B cell (primary cell): ENCODE data around the gene ZNF423. TPM values are rescaled to one million over a fixed set of nuclear protein-coding genes. Genes with fewer than 3 reads are reported as not detected.

Source experiments
- ATAC-seq: fragments of 200-7000 bp; cut with Tn5 transposase; one replicate; pipeline ENCODE4 v1.10.0; 2021; ENCODE audit warnings: low read depth, mild to moderate bottlenecking, moderate number of reproducible peaks, moderate library complexity
- CTCF ChIA-PET: fragments of 350-600 bp; sonication (Branson Sonifier 250); formaldehyde crosslinking; loops from one replicate; lab custom pipeline; 2021; ENCODE audit warnings: antibody characterized with exemption, inconsistent platforms; lab: Charles Lee
- POLR2A ChIA-PET: fragments of 350-600 bp; sonication (Branson Sonifier 250); formaldehyde crosslinking; loops from one replicate; lab custom pipeline; 2021; ENCODE audit warnings: antibody characterized with exemption; lab: Charles Lee
- DNase-seq: peaks from one replicate; pipeline ENCODE4 v3.0.0; 2013
- H2AFZ ChIP-seq: 2 replicates; pipeline ENCODE4 v1.6.1; 2012; ENCODE audit warnings: mild to moderate bottlenecking, low read depth, low read length; ENCODE audit not compliant: insufficient read depth, poor library complexity, severe bottlenecking
- H3K27ac ChIP-seq, 2 donors: 1 replicate in 1 of 2; 2 replicates in 1 of 2; pipeline ENCODE4 v1.5.1; 2012 to 2013; ENCODE audit warnings: low read length in 2 of 2, mild to moderate bottlenecking in 2 of 2, moderate library complexity in 1 of 2
- H3K27me3 ChIP-seq, 4 experiments: fragments of 200-600 bp in 1 of 4; sonication (generic) in 1 of 4; replicated peaks in 1 of 4; 1 replicate in 2 of 4; 2 replicates in 2 of 4; pipeline versions ENCODE4 v1.6.1 to v1.7.0; 2013 to 2016; ENCODE audit warnings: low read length in 3 of 4, mild to moderate bottlenecking in 2 of 4, mixed read lengths in 1 of 4, moderate library complexity in 1 of 4; ENCODE audit not compliant: insufficient read depth in 4 of 4, control insufficient read depth in 3 of 4; ENCODE audit errors: control extremely low read depth in 1 of 4
- H3K36me3 ChIP-seq, 2 experiments: replicated peaks in 1 of 2; 1 replicate in 1 of 2; 2 replicates in 1 of 2; pipeline versions ENCODE4 v1.6.1 to v1.7.1; 2013; ENCODE audit warnings: low read length in 1 of 2; ENCODE audit not compliant: insufficient read depth in 2 of 2, control insufficient read depth in 1 of 2; ENCODE audit errors: control extremely low read depth in 1 of 2, extremely low read depth in 1 of 2
- H3K4me1 ChIP-seq, 2 donors: fragments of 200-600 bp in 1 of 2; sonication (generic) in 1 of 2; 1 replicate in 1 of 2; 2 replicates in 1 of 2; pipeline versions ENCODE4 v1.5.1 to v1.6.1; 2013 to 2017; ENCODE audit warnings: low read length in 2 of 2; ENCODE audit not compliant: control insufficient read depth in 2 of 2, insufficient read depth in 2 of 2
- H3K4me2 ChIP-seq: replicated peaks from 2 replicates; pipeline ENCODE3; 2012; ENCODE audit warnings: mild to moderate bottlenecking, low read depth, low read length; ENCODE audit not compliant: poor library complexity, severe bottlenecking
- H3K4me3 ChIP-seq, 5 experiments: fragments of 200-600 bp in 1 of 5; sonication (generic) in 1 of 5; 1 replicate in 3 of 5; 2 replicates in 2 of 5; pipeline versions ENCODE4 v1.5.1 to v1.7.0; 2011 to 2016; ENCODE audit warnings: low read length in 4 of 5, mild to moderate bottlenecking in 4 of 5, low read depth in 2 of 5, control low read depth in 1 of 5, moderate library complexity in 1 of 5; ENCODE audit not compliant: insufficient read depth in 1 of 5; ENCODE audit errors: control extremely low read depth in 1 of 5, extremely low read depth in 1 of 5
- H3K79me2 ChIP-seq: fragments of 200-600 bp; sonication (generic); one replicate; pipeline ENCODE4 v1.6.0; 2016; ENCODE audit warnings: low read length; ENCODE audit not compliant: control insufficient read depth, insufficient read depth
- H3K9ac ChIP-seq: fragments of 200-600 bp; sonication (generic); 2 replicates; pipeline ENCODE4 v1.6.1; 2017; ENCODE audit warnings: mild to moderate bottlenecking, low read length, moderate library complexity
- H3K9me3 ChIP-seq, 3 donors: one replicate each; pipeline versions ENCODE4 v1.6.1 to v1.7.1; 2013; ENCODE audit warnings: low read length in 2 of 3; ENCODE audit not compliant: control insufficient read depth in 2 of 3, insufficient read depth in 1 of 3; ENCODE audit errors: control extremely low read depth in 1 of 3
- H4K20me1 ChIP-seq: 2 replicates; pipeline ENCODE4 v1.6.0; 2012; ENCODE audit warnings: mild to moderate bottlenecking, low read length; ENCODE audit not compliant: insufficient read depth, control insufficient read depth, poor library complexity, severe bottlenecking
- H3K27ac Mint-ChIP-seq: one replicate; pipeline ENCODE4 v1.8.0; 2021; ENCODE audit warnings: mixed read lengths
- H3K27me3 Mint-ChIP-seq: one replicate; pipeline ENCODE4 v1.8.0; 2021; ENCODE audit warnings: mixed read lengths
- H3K4me1 Mint-ChIP-seq: one replicate; pipeline ENCODE4 v1.8.0; 2021; ENCODE audit warnings: mixed read lengths
- H3K4me3 Mint-ChIP-seq: one replicate; pipeline ENCODE4 v1.8.0; 2021; ENCODE audit warnings: mixed read lengths
- H3K9me3 Mint-ChIP-seq: one replicate; pipeline ENCODE4 v1.8.0; 2022; ENCODE audit warnings: mixed read lengths; ENCODE audit not compliant: insufficient read depth
- CTCF ChIP-seq: fragments of 200-600 bp; IDR thresholded peaks from one replicate; pipeline ENCODE4 v1.8.0; 2022; ENCODE audit warnings: antibody characterized with exemption, mild to moderate bottlenecking
- EZH2 ChIP-seq: IDR thresholded peaks from 2 replicates; pipeline ENCODE4 v1.6.1; 2012; ENCODE audit warnings: borderline replicate concordance, low read depth, mild to moderate bottlenecking, moderate library complexity, low read length; ENCODE audit not compliant: insufficient read depth, poor library complexity, severe bottlenecking
- WGBS: methylation state at CpG from one replicate; pipeline ENCODE4 v1.1.5; 2013; ENCODE audit warnings: missing lambda C conversion rate; ENCODE audit not compliant: insufficient coverage; 5-methylcytosine and 5-hydroxymethylcytosine counted together
- intact Hi-C: fragments of 100-400 bp; cut with micrococcal nuclease; formaldehyde crosslinking; loops from one replicate; pipeline ENCODE4 v1.10.0; 2022
- polyA plus RNA-seq: library from polyadenylated mRNA; depleted of rRNA; stranded (reverse); fragments of >200 nt; gene quantifications from 2 replicates; pipeline ENCODE4 v1.2.3, GENCODE V29; 2012
- total RNA-seq, 2 donors: library from RNA; stranded (reverse); fragments of 120-200 nt in 1 of 2; gene quantifications; 1 replicate in 1 of 2; 2 replicates in 1 of 2; pipeline versions ENCODE4 v1.2.3 to v1.2.4, GENCODE V29; 2013 to 2022

Gene ZNF423
- total and polyA plus RNA-seq, 2 donors (not counting 1 experiment from before 2014, with no cell fraction given), result not detected

- no peak overlapping the region for H3K27ac ChIP-seq
- no peak overlapping the region for H3K9ac ChIP-seq
- DNase-seq (no peak), ATAC-seq (no peak)
- H2AFZ ChIP-seq, result no peak overlapping the region
- H3K27me3 ChIP-seq, result no peaks in the 10 kb centered on the region
- H3K4me3 Mint-ChIP-seq, result no peak overlapping the region
- H3K9me3 Mint-ChIP-seq, result no peaks in the 10 kb centered on the region
- no peaks in the 10 kb centered on the region for H3K4me1 ChIP-seq
- TF ChIP-seq CTCF, result no peak
- no peak for TF ChIP-seq EZH2
- intact Hi-C loops, result no loop called here
- no peak overlapping the region for H3K4me3 ChIP-seq
- no peaks in the 10 kb centered on the region for H4K20me1 ChIP-seq
- POLR2A ChIA-PET, result no interaction called here
- H3K9me3 ChIP-seq, result no peaks in the 10 kb centered on the region
- H3K27ac Mint-ChIP-seq, result no peak overlapping the region
- WGBS, result 81% methylated on average over 2 of the region's 11 CpGs
- H3K36me3 ChIP-seq, result no peaks in the 10 kb centered on the region
- CTCF ChIA-PET, result no interaction called here
- no peak overlapping the region for H3K4me2 ChIP-seq
- H3K27me3 Mint-ChIP-seq, result no peaks in the 10 kb centered on the region
- H3K79me2 ChIP-seq, result no peaks in the 10 kb centered on the region
- no peaks in the 10 kb centered on the region for H3K4me1 Mint-ChIP-seq
Measured at GRCh38 chr16:49585143-49585832, 270.6 kb downstream of the ZNF423 start.

- Histone ChIP-seq H3K9ac (no peak overlapping the region), H3K4me2 (no peak overlapping the region), H3K36me3 (no peaks in the 10 kb centered on the region), H3K4me3 (no peak overlapping the region), H2AFZ (no peak overlapping the region), H3K27ac (no peak overlapping the region), H3K79me2 (no peaks in the 10 kb centered on the region), H3K27me3 (no peaks in the 10 kb centered on the region), H4K20me1 (no peaks in the 10 kb centered on the region), H3K4me1 (no peaks in the 10 kb centered on the region), H3K9me3 (no peaks in the 10 kb centered on the region)
- DNase-seq, result no peak
- H3K27me3 Mint-ChIP-seq, result no peaks in the 10 kb centered on the region
- ChIA-PET POLR2A (no interaction called here), CTCF (interaction anchor here (1.9 kb wide), 1 partner anchor 9 kb away, joined by 7 read pairs; no protein-coding TSS in a partner anchor)
- no CpG with 5 or more reads among the region's 3 CpGs for whole genome bisulfite sequencing
- intact Hi-C loops, result no loop called here
- H3K9me3 Mint-ChIP-seq, result no peaks in the 10 kb centered on the region
- no peak overlapping the region for H3K4me3 Mint-ChIP-seq
- no peak for ATAC-seq
- TF ChIP-seq CTCF (no peak), EZH2 (no peak)
- H3K4me1 Mint-ChIP-seq, result no peaks in the 10 kb centered on the region
- H3K27ac Mint-ChIP-seq, result no peak overlapping the region
Measured at GRCh38 chr16:49583911-49584310, 272.0 kb downstream of the ZNF423 start.
